ENCODE data around the gene DNAI7.

Gene DNAI7

DNA sequence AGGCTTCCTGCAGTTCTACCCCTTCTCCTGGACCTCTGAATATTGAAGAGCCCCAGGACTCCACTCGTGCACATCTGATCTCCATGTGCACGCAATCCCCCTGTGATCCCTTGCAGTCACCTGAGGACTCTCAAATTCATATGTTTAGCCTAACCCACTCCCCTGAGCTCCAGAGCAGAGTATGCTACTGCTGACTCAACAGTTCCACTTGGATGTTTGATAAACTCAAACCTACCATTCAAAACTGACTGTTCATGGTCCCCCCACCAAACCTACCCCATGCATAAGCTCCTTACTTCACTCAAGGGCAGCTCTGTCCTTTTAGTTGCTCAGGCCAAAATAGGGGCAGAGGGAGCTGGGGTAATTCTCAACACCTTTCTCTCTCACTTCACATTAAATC, 96.0 kb downstream of the DNAI7 start:
- DNase-seq: no peak

DNA sequence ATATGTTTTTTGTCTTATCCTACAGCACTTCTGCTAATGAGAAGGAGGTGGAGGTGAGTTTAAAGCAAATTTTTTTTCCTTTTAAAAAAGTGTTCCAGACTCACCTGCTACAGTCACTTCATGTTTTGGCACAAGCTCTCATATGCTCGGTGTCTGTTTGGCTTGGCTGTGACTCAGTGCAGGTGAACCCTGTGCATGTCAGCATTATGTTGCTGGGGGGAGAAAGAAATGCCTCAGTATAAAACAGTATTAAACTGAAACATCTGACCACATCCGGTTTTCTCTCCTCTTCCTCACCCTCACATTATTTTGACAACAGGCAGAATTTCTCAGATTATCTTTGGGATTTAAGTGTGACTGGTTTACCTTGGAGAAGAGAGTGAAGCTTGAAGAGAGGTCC, 105.2 kb downstream of the DNAI7 start:
- DNase-seq: no peak

DNA sequence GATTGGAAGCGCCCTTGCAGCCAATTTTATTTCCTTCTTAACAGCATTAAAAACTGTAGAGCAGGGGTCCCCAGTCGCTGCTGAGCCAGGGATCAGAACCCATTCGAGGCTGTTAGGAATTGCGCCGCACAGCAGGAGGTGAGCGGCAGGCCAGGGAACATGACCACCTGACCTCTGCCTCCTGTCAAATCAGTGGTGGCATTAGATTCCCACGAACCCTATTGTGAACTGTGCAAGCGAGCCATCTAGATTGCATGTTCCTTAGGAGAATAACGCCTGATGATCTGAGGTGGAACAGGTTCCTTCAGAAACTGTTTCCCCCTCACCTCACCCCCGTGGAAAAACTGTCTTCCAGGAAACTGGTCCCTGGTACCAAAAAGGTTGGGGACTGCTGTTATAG, 107.4 kb downstream of the DNAI7 start:
- no peak for DNase-seq

DNA sequence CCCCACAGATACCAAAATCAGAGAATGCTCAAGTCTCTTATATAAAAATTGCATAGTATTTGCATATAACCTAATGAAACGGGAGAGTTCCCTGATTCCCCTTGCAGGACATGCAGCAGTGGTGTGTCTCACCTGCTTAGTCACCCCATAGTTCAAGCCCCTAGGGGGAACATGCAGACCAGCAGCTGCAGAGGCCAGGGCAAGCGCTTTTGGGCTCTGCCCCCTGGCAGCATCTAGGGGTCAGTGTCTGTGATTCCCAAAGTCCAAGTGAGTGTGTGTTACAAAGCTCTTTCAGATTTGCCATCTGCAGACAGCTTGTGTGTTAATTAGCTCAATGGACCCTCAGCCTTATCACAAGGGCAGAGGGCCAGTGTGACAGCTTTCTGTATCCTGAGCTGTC, 110.1 kb downstream of the DNAI7 start:
- DNase-seq: no peak

DNA sequence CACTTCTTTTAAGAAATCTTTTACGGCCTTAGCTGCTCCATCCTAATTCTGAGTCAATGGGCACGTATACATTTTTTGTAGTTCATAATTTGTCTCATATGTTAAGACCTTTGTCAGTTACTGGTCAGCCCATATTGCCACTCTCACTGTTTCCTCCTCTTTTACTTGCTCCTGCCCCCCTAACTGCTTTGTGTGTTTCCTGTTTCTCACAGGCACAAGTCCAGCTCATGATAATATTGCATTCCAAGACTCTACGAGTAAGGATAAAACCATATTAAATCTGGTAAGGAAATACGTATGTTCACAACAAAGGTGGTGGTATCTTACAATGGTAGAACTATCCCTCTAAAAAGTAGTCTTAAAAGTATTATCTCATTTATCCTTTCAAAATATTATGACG, 111.7 kb downstream of the DNAI7 start:
- no peak for DNase-seq

DNA sequence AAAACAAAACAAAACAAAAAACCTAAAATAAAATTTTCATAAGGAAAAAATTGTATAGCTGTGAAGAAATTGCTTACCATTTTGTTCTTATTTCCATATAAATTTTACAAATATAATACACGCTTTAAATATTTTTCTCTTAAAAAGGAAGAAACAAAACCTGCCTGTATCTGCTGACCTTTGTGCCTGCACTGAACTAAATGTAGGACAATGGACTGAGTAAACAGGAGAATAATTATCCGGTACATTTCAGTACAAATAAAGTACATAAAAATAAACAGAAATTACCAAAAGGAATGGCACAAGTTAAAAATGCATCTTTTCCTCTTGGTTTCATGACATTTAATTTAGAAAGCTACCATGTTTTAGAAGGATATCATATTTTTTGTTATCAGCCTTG, 112.3 kb downstream of the DNAI7 start:
- DNase-seq: no peak

DNA sequence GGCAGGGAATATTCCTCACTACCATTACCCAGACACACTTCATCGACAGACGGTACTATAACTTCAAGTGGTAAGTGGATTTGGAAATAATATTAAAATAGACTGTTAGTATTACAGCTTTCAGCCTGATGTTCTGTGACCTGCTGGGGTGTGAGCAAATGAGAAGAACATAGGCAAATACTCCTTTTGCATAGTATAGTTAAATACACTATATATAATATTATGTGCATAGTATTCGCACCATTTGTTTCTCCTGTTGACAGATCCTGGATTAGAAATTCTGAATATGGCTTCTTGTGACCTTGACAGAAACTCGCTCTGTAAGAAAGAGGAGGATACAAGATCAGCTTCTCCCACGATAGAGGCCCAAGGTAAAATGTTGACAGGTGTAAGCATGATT, 115.6 kb downstream of the DNAI7 start:
- DNase-seq: no peak

DNA sequence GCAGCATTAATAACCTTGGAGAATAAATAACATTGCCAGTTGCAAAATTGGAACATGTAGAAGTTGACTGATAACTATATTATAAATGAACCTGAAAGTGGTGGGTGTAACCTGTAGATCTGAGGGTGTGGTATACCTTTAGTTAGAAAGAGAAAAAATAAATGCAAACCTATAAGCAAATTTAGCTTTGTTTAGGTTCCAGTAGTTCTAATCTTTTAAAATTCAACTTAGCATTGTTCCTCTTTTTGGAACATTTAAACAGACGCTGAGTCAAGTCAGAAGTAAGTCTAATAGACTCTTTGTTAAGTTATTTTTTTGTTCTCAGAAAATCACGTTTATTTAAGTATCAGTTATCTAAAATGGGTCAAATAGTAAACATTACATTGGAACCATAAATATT, 120.0 kb downstream of the DNAI7 start:
- DNase-seq: no peak

DNA sequence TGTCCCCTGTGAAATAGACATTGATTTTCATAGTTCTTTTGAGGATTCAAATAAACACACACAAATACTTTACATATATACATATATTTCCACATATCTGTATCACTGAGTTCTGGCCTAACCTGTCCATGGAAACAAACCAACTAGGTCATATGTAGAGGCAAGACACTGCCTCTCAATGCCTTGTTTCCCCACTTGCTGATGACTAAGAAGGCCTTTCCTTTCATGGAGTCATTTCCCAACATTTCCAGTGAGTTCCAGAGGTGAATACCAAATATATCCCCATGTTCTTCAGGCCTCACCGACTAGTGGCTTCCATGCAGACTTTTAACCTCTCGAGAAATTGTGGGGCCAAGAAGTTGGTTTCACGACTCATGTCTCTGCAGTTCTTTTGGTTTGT, 120.8 kb downstream of the DNAI7 start:
- no peak for DNase-seq

DNA sequence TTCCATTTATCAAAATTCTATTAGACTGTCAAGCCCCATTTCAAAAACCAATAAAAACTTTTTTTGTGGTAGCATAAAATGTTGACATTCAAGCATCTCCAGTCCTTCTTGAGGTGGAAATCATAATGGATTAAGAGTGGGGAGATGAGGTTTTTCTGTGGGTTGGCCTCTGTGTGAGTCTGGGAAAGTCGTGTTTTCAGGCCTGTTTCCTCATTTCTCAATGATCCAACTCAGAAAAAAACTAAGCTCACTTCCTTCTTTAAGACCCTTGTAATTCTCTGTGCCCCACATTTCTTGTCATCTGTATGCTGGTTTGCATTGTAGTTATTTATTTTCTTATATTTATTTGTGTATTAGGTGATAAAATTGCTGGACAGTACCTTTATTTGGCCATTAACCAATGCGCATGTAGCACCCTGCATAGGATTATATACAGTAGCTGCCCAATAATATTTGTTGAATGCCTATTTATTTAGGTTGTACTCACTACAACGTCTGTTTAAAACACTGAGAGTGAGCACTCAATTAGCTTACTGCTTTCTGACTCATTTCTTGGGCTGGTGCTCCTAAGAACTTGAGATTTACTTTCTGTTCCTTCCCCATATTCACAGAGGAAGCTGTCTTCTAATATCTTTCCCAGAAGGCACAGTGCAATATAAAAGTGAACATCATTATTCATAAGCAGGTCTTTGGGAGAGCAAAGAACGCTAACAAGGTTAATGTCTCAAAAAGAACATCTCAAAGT, 121.9 kb downstream of the DNAI7 start:
- no peak for DNase-seq

DNA sequence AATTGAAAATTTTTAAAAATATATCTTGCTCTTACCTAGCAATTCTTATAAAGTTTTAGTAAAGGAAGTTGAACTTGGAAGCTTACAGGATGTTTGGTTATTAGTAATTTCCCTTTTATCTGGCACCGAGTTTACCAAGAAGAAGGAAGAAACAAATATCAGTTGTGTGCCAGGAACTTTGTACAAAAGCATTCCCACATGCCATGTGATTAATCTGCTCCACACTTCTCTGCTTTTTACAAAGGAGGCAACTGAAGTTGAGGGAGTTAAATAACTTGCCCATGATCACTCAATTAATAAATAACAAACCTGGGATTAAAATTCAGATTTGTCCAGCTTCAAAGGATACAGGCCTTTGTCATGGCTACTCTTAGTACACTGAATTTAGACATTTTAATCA, 123.6 kb downstream of the DNAI7 start:
- no peak for DNase-seq

DNA sequence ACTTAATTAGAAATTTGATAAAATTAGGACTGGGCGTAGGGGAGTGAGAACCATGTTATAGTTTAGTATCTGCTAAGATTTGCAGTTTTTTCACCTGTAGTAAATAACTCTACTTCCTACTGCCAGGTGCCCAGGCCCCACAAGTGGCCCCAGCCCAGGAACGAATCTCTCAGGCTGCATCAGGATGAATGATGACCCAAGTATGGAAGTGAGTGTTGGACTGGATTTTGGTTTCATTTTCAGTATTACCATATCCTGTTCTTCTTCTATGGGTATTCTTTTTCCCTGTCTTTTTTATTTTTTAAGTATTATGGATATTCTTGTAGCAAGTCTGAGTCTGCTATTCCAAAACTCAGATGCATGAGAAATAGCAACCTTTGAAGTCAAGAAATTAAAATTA, 125.7 kb downstream of the DNAI7 start:
- no peak for DNase-seq

DNA sequence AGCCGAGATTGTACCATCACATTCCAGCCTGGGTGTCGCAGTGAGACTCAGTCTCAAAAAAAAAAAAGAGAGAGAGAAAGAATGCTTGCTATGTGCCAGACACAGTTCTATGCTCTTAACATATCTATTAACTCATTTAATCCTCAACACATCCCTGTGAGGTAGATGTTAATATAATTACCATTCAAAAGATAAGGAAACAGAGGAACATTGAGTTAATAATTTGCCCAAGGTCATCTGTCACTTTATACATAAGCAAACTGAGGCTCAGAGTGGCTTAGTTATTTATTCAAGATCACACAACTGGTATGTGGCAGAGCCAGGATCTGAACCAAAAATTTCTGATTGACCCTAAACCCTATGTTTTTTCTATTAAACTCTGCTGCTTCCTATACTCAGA, 129.9 kb downstream of the DNAI7 start:
- DNase-seq: no peak

DNA sequence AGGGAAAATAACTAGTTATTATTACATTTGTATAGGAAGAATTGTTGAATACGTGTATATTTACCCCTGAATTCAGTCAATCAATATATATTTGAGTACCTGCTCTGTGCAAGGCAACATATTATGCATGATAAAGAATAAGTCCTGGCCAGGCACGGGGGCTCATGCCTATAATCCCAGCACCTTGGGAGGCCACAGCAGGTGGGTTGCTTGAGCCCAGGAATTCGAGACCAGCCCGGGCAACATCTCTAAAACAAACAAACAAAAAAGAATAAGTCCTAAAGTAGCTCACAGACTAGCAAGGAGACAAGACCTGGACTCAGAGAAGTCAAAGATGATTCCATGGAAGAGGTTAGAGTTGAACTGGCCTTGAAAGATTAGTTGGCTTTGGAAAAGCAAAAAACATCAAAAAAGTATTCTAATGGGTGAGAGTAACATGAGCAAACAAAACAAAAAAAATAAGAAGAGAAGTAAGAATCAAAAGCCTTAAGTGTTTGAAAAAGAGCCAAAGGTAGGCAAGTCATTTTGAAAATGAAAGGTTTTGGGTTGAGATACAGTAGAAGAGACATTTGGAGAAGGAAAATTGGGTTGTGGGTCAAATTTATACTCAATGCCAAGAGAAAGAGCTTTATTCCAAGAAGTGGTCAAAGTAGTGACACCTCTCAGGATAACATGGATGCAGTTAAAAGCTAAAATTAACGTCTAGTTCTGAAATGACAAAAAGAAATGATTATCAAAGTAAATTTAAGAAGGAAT, 130.9 kb downstream of the DNAI7 start:
- no peak for DNase-seq

DNA sequence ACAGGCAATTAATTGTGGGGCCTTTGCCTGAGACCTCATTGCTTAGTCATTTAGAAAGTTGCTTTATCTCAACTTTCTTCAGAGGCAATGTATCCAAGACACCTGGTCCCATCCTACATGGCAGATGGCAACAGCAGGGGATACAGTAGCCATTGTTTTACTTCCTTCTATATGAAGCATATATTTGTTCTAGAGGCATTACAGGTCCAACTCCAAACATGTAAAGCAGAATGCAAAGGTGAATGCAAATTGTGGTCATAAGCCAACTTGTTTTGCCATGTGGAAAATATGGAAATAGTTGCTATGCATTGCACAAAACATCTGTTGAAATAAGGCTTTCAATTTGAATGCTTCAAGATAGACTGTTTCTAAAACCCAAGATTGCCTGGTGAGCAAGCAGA, 136.3 kb downstream of the DNAI7 start:
- DNase-seq: no peak

All from C1 segment of cervical spinal cord (tissue), 14 donors.